ENCODE measurements around the gene GAB3.

Gene GAB3, protein sequence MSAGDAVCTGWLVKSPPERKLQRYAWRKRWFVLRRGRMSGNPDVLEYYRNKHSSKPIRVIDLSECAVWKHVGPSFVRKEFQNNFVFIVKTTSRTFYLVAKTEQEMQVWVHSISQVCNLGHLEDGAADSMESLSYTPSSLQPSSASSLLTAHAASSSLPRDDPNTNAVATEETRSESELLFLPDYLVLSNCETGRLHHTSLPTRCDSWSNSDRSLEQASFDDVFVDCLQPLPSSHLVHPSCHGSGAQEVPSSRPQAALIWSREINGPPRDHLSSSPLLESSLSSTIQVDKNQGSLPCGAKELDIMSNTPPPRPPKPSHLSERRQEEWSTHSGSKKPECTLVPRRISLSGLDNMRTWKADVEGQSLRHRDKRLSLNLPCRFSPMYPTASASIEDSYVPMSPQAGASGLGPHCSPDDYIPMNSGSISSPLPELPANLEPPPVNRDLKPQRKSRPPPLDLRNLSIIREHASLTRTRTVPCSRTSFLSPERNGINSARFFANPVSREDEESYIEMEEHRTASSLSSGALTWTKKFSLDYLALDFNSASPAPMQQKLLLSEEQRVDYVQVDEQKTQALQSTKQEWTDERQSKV

GRCh38 chrX:154750301-154751202 lies at the start of gene GAB3:
Gene GAB3 (minus strand): TSS chrX:154751077. CDS start chrX:154751025, 52 bp downstream.
- no peak for DNase-seq

DNA sequence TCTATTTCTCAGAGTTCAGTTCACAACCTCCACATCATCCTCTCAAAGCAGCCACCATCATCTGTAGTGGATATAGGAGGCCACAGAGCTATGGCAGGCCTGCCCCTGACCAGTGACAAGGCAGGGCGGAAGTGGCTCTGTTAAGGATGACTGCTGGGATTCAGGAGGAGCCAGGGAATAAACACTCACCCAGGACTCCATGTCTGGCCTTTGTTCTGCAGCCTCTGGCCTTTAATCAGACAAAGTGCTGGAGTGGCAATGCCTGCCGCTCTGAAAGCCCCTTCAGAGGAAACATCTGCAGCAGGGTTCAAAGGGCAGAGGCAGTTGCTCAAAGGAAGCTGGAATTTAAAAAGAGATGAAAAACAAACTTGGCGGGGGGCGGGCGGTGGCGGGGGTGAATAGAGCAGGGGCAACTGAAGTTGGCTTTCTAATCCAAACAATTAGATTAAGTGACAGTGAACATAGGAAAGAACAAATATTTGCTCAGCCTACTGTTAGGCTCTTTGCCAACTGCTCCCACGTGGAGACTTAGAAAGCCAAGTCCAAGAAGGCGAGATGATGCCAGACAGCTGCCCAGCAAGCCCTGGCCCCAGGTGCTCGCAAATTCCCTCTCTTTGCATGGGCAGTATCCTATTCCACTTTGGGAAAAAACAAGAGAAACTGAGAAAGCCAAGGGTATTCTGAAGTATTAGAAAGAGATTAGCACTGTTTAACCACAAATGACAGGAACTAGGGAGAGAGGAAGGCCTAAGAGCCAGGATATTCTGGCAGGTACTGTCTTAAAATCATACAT lies 48.9 kb upstream of the GAB3 start:
- DNase-seq = no peak

DNA sequence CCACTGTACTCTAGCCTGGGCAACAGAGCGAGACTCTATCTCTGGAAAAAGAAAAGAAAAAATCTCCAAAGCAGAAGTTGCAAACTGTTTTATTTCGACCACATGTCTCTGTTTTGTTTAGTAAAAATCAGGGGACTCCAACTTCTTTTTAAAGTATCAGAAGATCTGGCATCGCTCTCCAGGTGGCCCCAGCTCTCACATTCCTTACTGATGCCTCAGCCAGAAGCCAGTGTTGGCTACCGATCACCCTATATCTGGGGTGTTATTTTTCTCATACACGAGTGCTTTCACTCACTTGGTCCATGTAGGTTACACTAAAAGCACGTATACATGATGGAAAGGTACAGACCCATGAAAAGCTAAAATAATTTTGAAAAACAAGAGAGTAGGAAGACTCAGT lies 46.1 kb upstream of the GAB3 start:
- no peak for DNase-seq

DNA sequence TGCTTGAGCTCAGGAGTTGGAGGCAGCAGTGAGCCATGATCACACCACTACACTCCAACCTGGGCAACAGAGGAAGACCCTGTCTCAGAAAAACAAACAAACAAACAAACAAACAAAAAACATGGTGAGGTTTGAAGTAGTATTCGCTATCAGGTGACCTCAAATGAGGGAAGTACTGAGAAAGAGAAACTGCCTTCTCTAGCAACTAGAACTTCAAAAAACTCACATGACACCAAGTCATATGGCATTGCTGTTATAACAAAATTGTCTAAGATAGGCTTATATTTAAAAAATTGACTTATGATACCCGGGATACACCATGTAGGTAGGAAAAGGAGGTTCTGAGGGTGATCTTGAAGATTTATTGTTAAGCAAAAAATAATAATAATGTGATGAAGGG lies 44.1 kb upstream of the GAB3 start:
- no peak for DNase-seq

DNA sequence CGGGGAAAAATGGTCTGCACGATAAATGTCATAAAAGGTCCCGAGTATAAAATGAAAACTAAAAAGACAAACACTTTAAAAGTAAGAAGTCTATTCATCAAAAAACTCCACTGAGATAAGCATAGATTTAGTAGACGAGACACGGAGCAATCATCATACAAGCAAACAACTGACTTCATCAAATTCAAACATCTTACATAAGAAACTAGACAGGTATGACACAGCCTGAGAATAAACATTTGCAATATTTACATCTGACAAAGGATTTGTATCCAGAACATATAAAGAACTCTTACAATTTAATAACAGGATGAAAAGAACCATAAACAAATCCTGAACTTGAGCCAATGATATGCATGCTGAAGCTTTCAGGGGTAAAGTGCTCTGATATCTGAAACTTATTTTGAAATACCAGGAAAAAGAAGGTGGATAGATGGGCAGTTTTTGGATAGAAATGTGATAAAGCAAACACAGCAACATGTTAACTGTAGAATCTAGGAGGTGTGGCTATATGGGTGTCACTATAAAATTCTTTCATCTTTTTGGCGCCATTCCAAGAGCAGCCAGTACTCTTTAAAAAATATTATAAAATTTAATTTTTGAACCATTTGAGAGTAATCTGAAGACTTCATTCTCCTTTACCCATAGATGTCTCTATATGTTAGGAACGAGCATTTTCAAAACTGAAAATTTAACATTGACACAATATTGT lies 42.4 kb upstream of the GAB3 start:
- no peak for DNase-seq

- DNase-seq = no peak
These were observed 41.1 kb upstream of the GAB3 start for GRCh38 chrX:154791939-154792338.

- DNase-seq = no peak
These were observed 40.6 kb upstream of the GAB3 start for GRCh38 chrX:154791467-154791866.

- no peak for DNase-seq
These were observed 34.8 kb upstream of the GAB3 start for GRCh38 chrX:154785716-154786115.

DNA sequence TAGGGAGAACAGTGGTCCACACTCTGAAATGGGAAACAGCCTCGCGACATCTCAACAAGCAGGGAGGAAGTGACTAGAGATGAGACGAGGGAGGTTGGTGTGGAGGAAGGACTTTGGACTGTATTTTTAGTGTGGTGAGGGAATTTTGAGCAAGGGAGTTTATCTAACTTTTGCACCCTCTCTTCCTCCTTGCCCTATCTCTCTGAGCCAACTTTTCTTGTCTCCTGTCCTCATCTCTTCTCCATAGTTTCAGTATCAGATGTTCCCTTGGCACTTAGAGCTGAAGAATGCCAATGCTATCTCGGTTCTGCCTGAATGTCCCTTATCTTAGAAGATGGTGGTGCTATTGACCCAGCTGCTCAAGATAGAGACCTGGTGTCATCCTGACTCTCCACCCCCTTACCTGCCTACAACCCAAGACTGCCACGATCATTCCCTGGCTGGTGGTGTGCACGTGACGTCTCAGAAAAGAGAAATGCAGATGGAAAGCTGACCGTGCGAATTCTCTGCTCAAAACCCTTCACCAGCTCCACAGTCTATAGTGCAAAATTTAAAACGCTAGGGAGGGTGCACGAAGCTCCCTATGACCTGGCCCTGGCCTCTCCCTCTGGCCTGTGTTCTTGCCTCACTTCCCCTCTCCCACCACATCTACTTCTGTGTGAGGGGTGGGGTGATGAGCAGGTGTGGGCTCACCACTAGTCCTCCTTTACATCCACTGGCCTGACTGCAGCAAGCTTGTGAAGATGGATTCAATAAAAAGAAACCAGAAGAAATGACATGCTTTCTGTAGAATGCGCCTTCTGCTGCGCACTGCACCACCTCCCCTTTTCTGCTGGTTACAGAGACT lies 33.5 kb upstream of the GAB3 start:
- no peak for DNase-seq

DNA sequence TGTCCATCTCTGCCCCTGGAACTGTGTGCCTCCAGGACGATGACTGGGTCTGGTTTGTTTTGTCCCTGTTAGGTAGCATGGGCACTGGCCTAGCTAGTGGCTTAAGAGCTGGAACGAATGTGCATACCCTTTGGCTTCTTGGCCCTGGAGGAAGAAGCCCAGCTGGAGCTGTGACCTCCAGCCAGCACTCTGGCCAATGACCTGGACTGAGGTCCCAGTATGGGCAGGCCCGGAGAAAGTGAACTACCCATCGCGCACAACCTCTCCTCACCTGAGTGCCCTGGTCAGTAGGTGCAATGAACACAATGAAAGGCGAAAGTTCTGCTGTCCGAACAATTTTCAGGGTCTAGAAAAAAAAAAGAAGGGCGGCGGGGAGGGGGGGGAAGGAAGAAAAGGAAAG lies 30.1 kb upstream of the GAB3 start:
- DNase-seq = no peak

GRCh38 chrX:154779261-154779660 lies 28.4 kb upstream of the GAB3 start:
- DNase-seq = no peak

GRCh38 chrX:154776753-154777152 lies 25.9 kb upstream of the GAB3 start:
- no peak for DNase-seq

DNA sequence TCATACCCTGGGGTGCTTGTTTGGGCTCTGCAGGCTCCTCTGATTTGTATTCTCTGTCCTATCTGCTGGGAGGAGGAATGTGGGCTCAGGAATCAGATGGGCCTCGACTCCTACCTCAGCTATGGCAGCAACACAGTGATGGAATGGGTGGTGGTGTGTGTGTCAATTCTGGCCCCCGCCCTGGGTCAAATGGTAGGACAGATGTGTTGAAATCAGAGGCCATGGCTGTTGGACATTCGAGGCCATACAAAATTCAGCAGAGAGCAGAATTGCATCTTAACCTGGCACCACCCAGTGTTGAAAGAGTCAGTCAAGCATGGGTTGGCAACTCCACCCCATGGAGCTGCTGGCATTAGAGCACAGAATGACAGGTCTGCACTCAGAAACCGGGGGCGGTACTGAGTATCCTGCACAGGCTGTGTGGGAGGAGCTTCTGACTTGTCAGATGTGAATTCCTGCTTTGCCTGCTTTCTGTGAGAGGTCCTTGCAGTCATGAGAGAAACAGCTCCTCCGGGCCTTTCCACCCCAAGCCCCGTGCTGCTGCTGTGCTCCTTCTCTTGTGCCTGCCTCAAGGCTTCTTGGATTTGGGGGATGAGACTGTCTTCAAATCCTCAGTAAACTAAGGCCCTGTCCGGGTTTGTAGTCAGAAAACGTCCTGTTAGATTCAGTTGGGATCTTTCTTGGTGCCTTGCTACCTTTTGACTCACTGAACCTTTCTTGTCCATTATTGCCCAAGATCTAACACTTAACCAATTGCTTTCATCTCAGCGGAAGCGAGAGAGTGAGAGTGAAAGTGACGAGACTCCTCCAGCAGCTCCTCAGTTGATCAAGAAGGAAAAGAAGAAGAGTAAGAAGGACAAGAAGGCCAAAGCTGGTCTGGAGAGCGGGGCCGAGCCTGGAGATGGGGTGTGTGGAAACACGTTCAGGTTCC lies 24.8 kb upstream of the GAB3 start:
- no peak for DNase-seq

DNA sequence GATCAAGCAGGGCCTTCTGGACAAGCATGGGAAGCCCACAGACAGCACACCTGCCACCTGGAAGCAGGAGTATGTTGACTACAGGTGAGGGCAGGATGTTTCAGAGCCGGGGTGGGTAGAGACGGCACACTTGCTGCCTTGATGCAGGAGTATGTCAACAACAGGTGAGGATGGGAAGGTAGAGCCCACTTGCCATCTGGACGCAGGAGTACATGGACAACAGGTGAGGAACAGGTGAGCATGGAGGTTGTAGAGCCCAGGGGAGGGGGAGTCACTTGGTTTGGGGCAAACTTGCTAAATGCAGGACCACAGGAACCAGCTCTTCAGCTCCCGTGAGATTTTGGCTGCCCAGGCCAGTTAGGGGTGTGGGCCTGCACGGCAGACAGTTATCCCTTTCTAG lies 23.7 kb upstream of the GAB3 start:
- no peak for DNase-seq

DNA sequence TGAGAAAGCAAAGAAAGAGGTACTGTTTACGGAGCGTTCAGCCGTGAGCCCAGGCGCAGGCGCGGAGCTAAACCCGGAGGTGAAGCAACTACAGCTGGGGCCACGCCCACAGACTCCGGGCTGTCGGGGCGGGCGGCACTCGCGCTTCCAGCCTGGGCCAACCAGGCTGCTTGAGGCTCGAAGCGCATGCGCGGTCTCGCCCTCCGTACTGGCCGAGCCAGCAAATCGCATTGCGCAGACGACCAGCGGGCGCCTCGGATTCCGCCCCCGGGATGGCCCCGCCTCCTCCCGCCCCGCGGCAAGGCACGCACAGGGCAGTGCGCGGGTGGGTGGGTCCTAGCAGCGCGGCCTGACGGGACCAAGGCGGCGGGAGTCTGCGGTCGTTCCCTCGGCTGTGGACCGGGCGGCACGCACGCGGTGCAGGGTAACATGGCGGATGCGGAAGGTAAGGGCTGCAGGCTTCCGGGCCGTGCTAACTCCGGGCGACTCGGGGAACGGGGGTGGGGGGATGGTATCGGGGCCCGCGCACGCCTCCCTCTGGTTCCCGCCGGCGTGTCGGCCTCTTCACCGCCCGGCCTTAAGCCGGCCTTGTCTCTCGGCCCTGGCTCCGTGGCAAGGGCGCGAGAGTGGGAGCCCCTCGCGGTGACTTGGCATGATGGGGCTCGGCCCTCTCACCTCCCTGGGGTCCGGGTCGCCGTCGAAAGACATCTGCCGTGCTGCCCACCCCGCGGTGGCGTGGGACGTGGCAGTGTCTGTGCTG lies 11.8 kb upstream of the GAB3 start, which contains the start of gene DKC1:
DKC1 (plus strand) TSS at position 328 of the 760 bp plus-strand sequence; CDS start at position 430, 102 bp downstream.
- peak; percentile 92 for DNase-seq

DNA sequence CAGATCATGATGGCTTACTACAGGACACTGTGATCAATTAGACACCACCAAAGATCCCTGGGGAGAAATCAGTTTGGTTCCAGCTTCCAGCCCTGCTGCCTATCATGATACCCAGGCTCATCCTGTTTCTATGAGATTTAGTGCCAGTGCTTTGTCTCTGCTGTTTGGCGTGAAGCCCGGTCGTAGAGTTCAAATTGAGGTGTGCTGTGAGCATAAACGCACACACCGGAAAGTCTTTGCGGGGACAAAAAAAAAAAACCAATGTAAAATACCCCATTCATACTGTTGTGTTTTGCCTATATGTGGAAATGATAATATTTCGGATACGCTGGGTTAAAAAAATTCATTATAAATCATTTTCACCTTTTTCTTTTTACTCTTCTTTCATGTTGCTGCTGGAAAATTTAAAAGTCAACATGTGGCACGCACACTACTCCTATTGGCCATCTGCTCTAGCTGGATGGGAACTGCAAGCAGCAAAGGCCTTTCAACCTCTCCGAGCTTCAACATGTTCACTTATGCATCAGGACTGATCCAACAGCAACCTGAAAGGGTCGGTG lies 11.2 kb upstream of the GAB3 start:
- no peak for DNase-seq

DNA sequence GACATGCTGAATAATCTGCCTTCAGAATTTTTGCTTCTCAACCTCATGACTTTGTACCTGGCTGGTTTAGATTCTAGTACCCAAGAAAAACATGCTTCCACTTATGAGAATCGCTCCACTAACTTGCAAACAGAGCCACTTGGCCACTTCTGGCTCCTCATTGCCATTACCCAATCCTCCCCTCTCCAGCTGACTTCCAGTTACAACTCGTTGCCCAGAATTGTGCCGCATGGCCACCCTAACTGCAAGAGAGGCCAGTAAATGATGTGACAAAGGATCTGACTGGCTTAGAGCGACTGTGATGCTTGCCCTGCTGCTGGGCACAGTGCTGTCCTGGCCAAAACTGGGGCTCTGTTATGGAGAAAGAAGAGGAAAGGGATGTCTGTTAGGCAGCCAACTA lies 7.8 kb upstream of the GAB3 start:
- no peak for DNase-seq

GRCh38 chrX:154751669-154752271 lies 893 bp upstream of the GAB3 start:
- DNase-seq = no peak

All from activated CD4-positive, alpha-beta T cell treated with anti-CD3 and anti-CD28 coated beads, Interleukin-2, amount 50 U/mL, for 1 hour (primary cell).